Keratinocyte (primary cell): Measurements from ENCODE around the gene SZT2.

Source experiments
- EZH2 ChIP-seq: IDR thresholded peaks from one replicate; pipeline ENCODE4 v1.6.1; 2012; ENCODE audit warnings: inconsistent platforms, mild to moderate bottlenecking, low read length, moderate library complexity
- TF ChIP-seq, protein P1 (sequence below), 3 experiments: IDR thresholded peaks in 1 of 3; conservative IDR thresholded peaks in 1 of 3; optimal IDR thresholded peaks in 1 of 3; 2 replicates in 2 of 3; 3 replicates in 1 of 3; pipeline versions ENCODE3 to v1.5.1; 2011; ENCODE audit warnings: low read length in 3 of 3, mild to moderate bottlenecking in 3 of 3, moderate library complexity in 2 of 3, control low read depth in 1 of 3, inconsistent platforms in 1 of 3; ENCODE audit not compliant: insufficient read depth in 2 of 3; ENCODE audit errors: extremely low read depth in 1 of 3

DNA sequence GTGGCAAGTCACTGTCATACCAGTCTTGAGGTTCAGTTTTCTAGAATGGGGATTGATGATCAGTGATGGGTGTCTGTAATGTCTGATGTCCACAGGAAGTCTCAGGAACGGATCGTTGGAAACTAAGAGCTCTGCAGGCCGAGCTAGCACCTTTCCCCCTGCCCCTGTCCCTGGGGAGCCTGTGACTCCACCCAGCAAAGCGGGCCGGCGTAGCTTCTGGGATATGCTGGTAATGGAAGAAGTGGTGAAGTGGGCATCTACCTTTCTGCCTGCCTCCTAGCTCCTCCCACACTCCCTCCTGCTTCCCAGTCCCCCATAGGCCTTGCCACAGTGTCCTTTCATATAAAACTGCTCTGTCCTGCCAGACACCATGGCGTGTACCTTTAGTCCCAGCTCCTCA is 50.7 kb downstream of the SZT2 start:
- TF ChIP-seq, protein P1, sequence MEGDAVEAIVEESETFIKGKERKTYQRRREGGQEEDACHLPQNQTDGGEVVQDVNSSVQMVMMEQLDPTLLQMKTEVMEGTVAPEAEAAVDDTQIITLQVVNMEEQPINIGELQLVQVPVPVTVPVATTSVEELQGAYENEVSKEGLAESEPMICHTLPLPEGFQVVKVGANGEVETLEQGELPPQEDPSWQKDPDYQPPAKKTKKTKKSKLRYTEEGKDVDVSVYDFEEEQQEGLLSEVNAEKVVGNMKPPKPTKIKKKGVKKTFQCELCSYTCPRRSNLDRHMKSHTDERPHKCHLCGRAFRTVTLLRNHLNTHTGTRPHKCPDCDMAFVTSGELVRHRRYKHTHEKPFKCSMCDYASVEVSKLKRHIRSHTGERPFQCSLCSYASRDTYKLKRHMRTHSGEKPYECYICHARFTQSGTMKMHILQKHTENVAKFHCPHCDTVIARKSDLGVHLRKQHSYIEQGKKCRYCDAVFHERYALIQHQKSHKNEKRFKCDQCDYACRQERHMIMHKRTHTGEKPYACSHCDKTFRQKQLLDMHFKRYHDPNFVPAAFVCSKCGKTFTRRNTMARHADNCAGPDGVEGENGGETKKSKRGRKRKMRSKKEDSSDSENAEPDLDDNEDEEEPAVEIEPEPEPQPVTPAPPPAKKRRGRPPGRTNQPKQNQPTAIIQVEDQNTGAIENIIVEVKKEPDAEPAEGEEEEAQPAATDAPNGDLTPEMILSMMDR (optimal IDR thresholded peaks at IDR 0.05 in 1 of 3, IDR thresholded peaks at IDR 0.05 in 1 of 3, conservative IDR thresholded peaks at IDR 0.05 in 1 of 3; ENCODE audit: extremely low read depth in 1 of 3, insufficient read depth in 2 of 3, low read length in 3 of 3), result no peak
- TF ChIP-seq EZH2, result no peak
